AG04450 (cell line): ENCODE results near the gene RBPJL. TPM values are rescaled to one million over a fixed set of nuclear protein-coding genes. Genes with fewer than 3 reads are reported as not detected.

Source experiments
- CTCF ChIA-PET: fragments of 300-600, 350-600 bp; formaldehyde crosslinking; extraction: SDS; loops from one replicate; lab custom pipeline; 2022; ENCODE audit warnings: antibody characterized with exemption, inconsistent platforms; lab: Charles Lee
- POLR2A ChIA-PET: fragments of 350-600 bp; formaldehyde crosslinking; extraction: SDS; loops from one replicate; lab custom pipeline; 2021; ENCODE audit warnings: antibody characterized with exemption, inconsistent platforms; lab: Yijun Ruan, JAX
- DNase-seq: peaks from one replicate; pipeline ENCODE4 v3.0.0-alpha.2; 2011; ENCODE audit warnings: low read depth, low spot score
- H3K27ac ChIP-seq: one replicate; pipeline ENCODE4 v1.5.1; 2012; ENCODE audit warnings: low read depth, low read length, control low read depth
- H3K27me3 ChIP-seq: one replicate; pipeline ENCODE4 v1.6.0; 2012; ENCODE audit warnings: low read length; ENCODE audit not compliant: control insufficient read depth, insufficient read depth
- H3K4me3 ChIP-seq: 2 replicates; pipeline ENCODE4 v1.5.1; 2011; ENCODE audit warnings: mild to moderate bottlenecking, low read depth, low read length, control low read depth
- H3K9me3 ChIP-seq: 2 replicates; pipeline ENCODE4 v1.5.1; 2012; ENCODE audit warnings: low read length; ENCODE audit not compliant: control insufficient read depth, insufficient read depth
- CTCF ChIP-seq: IDR thresholded peaks from 2 replicates; pipeline ENCODE4 v1.5.1; 2011; ENCODE audit warnings: low read depth, low read length, control low read depth, inconsistent platforms
- polyA plus RNA-seq: library from polyadenylated mRNA; depleted of rRNA; stranded (reverse); fragments of >200 nt; gene quantifications from 2 replicates; pipeline ENCODE4 v1.2.3, GENCODE V29; 2011

The RBPJL gene
- polyA plus RNA-seq, 1 experiment: not detected

GRCh38 chr20:45359406-45360148 lies 52.9 kb downstream of the RBPJL start:
- ChIA-PET POLR2A (interaction anchor here (0.8 to 2.1 kb wide), 3 partner anchors 11 to 22 kb away, joined by 3 to 6 read pairs (median 4); partner anchors contain the start of gene SDC4), CTCF (interaction anchor here (0.8 to 7.0 kb wide), 5 partner anchors 14 to 411 kb away, joined by 3 to 88 read pairs (median 14); no protein-coding TSS in a partner anchor)
- Histone ChIP-seq H3K4me3 (no peak overlapping the region), H3K27me3 (no peaks in the 10 kb centered on the region), H3K9me3 (no peaks in the 10 kb centered on the region; the same call in 1 of the 2 replicates), H3K27ac (peak overlapping the region; percentile 57)
- no peak for DNase-seq
- TF ChIP-seq CTCF: no peak

DNA sequence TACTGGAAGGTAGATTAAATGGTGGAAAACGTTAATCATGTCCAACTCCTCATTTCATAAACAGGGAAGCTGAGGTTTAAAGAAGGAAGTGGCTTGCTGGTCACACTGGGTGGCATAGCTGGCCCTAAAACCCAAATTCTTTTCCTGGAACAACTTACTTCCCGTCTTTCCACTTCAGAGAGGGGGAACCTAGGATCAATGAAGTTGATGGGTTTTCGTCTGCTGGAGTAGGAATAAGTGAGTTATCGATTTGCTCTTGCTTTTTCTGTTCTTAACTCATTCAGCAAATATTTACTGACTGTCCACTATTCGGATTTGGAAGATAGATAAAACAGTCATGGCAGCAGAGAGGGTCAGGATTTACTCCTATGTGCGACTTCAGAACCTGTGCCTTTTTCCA lies 55.2 kb downstream of the RBPJL start:
- Histone ChIP-seq H3K27ac (no peak overlapping the region), H3K27me3 (no peaks in the 10 kb centered on the region), H3K9me3 (no peaks in the 10 kb centered on the region; the same call in 1 of the 2 replicates), H3K4me3 (no peak overlapping the region)
- POLR2A ChIA-PET: interaction anchor here (1.7 to 3.9 kb wide), 2 partner anchors 14 to 24 kb away, joined by 5 to 36 read pairs; partner anchors contain the start of gene SDC4
- CTCF ChIA-PET: interaction anchor here (0.7 to 7.0 kb wide), 12 partner anchors 9 to 409 kb away, joined by 3 to 88 read pairs (median 9); partner anchors contain the start of gene PIGT
- TF ChIP-seq CTCF: no peak
- DNase-seq: no peak

DNA sequence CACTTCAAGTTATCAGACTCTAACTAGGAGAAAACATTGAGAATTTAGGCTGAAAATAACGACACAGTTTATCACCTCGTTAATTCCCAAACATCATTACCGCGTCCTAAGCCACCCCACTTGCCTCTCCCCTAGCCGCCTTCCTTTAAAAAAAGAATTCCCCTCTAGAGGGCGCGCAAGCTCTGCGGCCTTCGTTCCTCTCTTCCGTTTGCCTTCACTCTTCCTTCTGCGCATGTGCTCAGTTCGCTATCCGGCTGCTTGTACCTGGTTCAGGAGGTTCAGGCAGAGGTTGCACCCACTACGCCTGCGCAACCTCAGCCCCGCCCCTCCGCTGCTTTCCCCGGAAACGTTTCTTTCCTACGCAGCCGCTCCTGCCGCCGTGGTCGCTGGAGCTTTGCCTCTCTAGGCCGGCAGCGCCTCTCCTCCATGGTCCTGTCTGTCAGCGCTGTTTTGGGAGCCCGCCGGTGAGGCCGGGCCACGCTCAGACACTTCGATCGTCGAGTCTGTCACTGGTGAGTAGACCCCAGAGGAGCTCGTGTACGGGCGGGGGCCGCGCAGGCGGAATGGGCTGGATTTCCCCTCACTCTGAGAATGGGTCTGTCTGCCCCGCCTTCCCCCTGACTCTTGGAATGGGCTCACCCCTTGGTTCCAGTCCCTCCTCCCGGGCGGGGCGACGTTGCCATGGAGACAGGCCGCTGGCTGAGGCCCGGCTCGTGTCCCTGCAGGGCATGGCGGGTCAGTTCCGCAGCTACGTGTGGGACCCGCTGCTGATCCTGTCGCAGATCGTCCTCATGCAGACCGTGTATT lies 56.4 kb downstream of the RBPJL start, which contains the start of gene SYS1:
SYS1 (plus strand) TSS at position 353 of the 807 bp plus-strand sequence; CDS start at position 729, 376 bp downstream.
- H3K4me3 ChIP-seq: peak within 1 kb of the TSS; percentile 96
- H3K27ac ChIP-seq: peak within 1 kb of the TSS; percentile 97
- CTCF ChIA-PET: interaction anchor here (0.5 to 7.0 kb wide), 42 partner anchors 8 to 607 kb away, joined by 3 to 88 read pairs (median 5); partner anchors contain the start of genes PIGT and SDC4
- H3K27me3 ChIP-seq: no peaks in the 10 kb centered on the region
- POLR2A ChIA-PET: interaction anchor here (0.5 to 3.9 kb wide), 13 partner anchors 11 to 411 kb away, joined by 3 to 36 read pairs (median 6); partner anchors contain the start of gene SDC4
- H3K9me3 ChIP-seq: no peaks in the 10 kb centered on the region; the same call in 1 of the 2 replicates
- peak; percentile 97 for DNase-seq
- TF ChIP-seq CTCF: peak; percentile 94

DNA sequence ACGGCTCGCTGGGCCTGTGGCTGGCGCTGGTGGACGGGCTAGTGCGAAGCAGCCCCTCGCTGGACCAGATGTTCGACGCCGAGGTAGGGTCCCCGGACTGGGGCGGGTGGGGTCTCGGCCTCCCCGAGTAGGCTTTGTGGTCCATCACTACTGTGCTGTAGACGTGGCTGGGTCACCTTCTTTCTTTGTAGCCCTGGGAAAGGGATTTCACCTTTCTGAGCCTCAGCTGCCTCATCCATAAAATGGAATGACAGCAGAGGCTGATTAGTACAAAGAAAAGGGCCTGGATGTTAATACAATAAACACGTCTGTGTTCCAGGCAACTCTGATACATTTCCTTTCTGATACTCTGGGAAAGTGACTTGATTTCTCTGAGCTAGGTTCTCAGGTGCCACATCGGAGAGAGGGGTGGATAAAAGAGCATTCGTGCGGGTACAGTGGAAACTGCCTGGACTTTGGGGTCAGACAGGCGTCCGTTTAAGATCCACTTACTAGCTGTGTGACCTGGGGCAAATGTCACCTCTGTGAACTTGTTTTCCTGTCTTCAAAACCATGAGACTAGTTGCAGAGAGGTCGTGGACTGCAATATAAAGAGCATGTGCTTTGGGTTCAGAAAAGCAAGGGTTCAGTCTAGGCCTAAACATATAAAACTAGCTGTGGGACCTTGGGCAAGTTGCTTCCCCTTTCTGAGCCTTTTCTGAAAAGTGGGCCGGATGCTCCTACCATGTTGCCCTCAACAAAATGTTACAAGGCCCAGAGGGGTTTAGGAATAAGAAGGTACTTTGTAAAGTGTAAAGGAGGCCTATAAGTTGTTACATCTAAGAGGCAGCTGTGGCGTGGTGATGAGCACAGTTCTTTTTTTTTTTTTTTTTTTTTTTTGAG lies 57.2 kb downstream of the RBPJL start:
- CTCF ChIA-PET: interaction anchor here (0.6 to 7.0 kb wide), 28 partner anchors 7 to 606 kb away, joined by 3 to 88 read pairs (median 8); partner anchors contain the start of gene PIGT
- H3K4me3 ChIP-seq: peak overlapping the region; percentile 96
- TF ChIP-seq CTCF: no peak
- no peaks in the 10 kb centered on the region; the same call in 1 of the 2 replicates for H3K9me3 ChIP-seq
- DNase-seq: no peak
- POLR2A ChIA-PET: interaction anchor here (0.7 to 3.9 kb wide), 11 partner anchors 10 to 79 kb away, joined by 3 to 36 read pairs (median 8); partner anchors contain the start of gene SDC4
- peak overlapping the region; percentile 97 for H3K27ac ChIP-seq
- no peaks in the 10 kb centered on the region for H3K27me3 ChIP-seq
